GM04503 (cell line): ENCODE measurements around the gene DBNL.
"Not testable (repeated sequence)": the region's sequence is repeated elsewhere in the genome, so short reads cannot be mapped to it uniquely, and the experiment has no call there.

Experiments
- DNase-seq: peaks from one replicate; pipeline ENCODE4 v3.0.0-alpha.2; 2012; ENCODE audit warnings: low read depth

The DBNL gene

DNA sequence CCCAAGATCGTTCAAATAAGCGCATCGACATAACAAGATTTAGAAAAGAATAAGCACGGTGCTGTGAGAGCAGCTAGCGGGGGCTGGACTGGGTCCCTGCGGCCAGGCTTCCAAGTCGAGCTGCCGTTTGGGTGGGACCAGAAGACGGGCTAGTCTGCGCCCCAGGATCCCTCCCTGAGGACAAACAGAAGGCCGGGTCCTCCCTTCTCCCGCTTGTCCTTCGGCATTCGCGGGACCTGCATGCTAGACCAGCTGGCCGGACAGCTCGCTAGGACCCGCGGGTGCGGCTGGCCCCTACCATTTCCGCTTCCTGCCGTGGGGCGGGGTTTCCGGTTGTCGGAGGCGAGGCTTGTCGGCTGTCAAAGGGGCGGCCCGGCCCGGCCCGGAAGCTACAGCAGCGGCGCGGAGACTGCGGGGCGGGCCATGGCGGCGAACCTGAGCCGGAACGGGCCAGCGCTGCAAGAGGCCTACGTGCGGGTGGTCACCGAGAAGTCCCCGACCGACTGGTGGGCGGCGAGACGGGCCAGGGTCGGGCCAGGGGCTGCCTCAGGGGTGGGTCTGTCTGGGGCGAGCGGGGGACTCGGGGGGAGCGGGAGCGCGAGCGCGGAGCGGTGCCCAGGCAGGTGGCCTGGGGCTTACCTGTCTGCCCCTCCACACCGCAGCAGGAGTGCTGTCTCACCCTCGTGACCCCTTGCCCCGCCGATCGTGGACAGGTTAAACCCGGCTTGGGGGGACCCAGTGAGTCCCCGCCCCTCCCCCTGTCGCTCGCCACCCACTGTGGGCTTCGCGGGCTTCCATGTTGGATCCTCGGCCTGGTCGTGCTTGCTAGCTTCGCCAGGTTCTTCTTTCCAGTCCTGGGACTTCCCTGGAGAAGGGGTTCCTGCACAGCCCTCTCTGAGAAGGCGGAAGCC lies at the start of gene DBNL:
DBNL (plus strand) TSS at position 388 of the 911 bp plus-strand sequence; CDS start at position 424, 36 bp downstream.
- peak; percentile 30 for DNase-seq

DNA sequence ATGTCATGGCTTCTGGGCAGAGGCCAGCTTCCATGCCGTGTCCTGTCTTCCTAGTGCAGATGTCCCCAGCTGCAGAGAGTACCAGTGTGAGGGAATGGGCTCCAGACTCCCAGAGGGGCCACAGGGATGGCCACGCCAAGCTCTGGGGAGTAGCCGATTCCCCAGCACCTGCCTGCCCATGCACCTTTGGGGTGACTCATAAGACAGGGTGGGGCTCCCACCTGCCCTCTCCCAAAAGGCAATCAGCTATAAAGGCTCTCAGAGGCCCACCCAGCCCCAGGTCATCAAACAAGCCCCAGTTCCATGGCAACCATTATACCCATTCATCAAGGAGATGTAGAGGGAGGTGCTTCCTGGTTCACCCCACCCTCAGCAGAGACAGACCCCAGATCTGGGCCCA lies 47.0 kb upstream of the DBNL start, which contains the start of gene SPDYE1:
SPDYE1 (plus strand) TSS at position 366 of the 400 bp plus-strand sequence. CDS start 2,053 bp downstream, outside the sequence.
- DNase-seq = not testable (repeated sequence)

GRCh38 chr7:44012081-44012480 lies 32.4 kb upstream of the DBNL start:
- not testable (repeated sequence) for DNase-seq

DNA sequence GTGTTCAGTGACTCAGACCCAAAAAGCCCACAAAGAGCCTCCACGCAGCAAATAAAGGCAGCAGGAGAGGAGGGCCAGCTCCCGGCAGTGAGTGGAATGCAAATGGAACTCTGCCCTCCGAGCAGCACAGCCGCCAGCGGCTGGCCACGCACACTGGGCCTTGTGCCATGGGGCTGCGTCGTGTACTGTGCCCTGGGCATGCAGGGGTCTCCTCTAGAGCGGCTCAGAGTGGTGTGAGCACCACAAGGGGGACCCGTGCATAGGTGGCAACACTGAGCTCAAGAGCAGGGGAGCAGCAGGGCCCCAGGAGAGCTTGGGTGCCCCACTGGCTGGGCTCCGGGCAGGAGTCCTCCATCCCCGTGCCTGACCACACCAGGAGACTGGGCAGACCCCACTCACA lies 29.4 kb upstream of the DBNL start:
- not testable (repeated sequence) for DNase-seq

DNA sequence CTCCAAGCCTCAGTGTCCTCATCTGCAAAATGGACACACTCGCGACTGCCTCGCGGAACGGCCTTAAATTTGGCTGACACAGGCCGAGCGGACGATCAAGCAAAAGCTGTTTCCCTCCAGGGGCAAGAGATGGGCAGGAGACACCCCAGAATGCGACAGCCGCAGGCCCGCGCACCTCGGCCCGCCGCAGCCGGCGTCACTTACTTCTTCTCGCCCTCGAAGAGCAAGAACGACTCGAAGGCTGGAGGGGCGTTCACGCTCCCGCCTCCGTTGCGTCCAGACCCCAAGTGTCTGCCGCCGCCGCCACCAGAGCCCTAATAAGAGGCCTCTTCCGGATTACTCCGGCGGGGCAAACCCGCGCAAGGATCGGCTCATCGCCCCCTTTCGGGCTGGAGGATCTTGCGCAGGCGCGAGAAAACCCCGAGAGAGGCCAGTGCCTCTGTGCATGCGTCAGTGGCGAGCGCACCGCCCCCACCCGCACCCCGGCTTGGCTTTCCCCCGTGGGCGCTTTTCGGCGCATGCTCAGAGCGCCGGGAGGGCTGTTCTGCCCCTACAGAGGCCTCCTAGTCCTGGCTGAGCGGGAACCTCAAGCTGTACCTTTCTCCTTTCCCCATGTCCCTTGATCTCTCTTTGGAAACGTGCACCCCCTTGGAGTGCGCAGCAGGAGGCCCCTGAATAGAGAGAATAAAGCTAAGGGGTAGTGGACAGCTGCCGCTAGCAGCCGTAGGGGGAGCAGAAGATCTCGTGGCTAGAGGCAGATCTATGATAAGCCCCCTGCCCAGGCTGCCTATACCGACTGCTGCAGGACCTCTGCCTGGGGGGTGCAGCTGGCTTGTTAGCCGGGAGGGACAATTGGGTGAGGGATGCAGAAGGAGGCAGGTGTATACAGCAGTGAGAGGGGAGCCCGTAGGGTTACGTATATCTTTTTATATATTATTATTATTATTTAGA lies 25.4 kb upstream of the DBNL start:
- DNase-seq = peak; percentile 76

DNA sequence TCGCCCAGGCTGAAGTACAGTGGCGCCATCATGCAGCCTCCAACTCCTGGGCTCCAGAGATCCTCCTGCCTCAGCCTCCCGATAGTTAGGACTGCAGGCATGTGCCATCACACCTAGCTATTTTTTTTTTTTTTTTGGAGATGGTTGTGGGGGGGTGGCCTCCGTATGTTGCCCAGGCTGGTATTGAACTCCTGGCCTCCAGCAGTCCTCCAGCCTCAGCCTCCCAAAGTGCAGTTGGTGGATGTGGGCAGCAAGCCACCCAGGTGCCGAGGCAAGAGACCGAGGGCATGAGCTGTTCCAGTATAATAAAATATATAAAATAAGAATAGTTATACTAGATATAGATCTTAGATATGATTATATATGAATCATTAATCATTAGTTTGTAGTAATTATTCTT lies 24.7 kb upstream of the DBNL start:
- DNase-seq = not testable (repeated sequence)

DNA sequence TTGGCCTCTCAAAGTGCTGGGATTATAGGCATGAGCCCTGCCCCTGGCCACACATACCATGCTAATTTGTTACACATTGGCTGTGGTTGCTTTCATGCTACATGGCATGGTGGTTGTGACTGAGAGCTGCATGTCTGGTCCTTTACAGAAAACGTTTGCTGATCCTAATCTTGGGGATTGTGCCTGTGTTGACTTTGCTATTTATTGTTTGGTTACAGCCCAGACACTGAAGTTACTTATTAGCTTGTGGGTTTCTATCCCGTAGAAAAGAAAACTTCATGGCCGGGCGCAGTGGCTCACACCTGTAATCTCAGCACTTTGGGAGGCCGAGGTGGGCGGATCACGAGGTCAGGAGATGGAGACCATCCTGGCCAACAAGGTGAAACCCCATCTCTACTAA lies 22.4 kb upstream of the DBNL start:
- not testable (repeated sequence) for DNase-seq

DNA sequence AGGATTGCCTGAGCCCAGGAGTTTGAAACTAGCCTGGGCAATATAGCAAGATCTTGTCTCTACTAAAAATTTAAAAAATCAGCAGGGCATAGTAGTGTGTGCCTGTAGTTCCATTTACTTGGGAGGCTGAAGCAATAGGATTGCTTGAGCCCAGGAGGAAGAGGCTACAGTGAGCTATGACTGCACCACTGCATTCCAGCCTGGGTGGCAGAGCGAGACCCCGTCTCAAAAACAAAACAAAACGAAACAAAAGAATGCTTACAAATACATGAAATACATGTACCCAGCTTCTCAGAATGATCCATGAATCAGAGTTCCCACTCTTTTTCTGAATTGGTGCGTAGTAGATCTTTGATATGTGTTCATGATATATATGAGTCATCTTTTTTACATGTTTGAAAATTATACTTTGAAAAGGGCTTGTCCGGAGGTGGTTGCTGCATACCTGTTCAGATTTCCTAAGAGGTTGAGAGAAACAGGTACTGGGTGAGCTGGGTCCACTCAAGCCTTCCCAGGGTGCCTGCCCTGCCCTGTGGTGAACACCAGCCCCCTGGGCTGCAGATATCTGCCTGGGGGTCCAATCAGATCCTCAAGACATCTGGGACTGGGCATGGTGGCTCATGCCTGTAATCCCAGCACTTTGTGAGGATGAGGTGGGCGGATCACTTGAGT lies 21.6 kb upstream of the DBNL start:
- not testable (repeated sequence) for DNase-seq

GRCh38 chr7:44029433-44029832 lies 15.1 kb upstream of the DBNL start:
- DNase-seq = not testable (repeated sequence)

- not testable (repeated sequence) for DNase-seq
Observed at GRCh38 chr7:44030029-44030428, 14.5 kb upstream of the DBNL start.

GRCh38 chr7:44031319-44031718 lies 13.2 kb upstream of the DBNL start:
- DNase-seq = not testable (repeated sequence)

- DNase-seq = not testable (repeated sequence)
Observed at GRCh38 chr7:44032031-44032430, 12.5 kb upstream of the DBNL start.

DNA sequence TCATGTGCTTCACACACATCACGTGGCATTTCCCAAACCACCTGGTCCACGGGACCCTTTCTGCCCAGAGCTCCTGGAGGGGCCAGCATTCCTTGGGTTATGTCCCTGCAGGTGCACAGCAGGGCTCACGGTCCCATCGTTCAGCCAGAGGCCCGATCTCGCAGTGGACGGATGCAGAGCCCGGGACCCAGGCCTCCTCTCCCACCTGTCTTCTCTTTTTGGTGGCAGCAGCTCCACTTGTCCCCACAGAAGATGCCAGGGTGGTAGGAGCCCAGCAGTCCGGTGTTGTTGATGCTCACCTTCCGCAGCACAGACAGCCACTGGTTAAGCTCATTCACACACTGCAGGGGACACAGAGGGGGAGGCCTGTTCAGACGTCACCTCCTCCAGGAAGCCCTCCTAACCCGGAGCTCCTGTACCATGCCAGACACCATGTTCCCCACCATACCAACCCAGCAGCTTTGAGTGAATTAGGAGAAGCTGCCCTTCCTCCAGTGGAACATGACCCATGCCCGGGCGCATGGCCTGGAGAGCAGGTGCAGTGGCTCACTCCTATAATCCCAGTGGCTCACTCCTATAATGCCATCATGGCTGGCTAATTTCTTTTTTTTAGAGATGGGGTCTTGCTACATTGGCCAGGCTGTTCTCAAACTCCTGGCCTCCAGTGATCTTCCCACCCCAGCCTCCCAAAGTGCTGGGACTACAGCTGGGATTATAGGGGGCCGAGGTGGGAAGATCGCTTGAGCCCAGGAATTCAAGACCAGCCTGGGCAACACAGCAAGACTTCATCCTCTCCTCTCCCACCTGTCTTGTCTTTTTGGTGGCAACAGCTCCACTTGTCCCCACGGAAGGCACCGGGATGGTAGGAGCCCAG lies 10.3 kb upstream of the DBNL start:
- not testable (repeated sequence) for DNase-seq

- not testable (repeated sequence) for DNase-seq
Observed at GRCh38 chr7:44036364-44036763, 8.1 kb upstream of the DBNL start.

GRCh38 chr7:44037951-44038350 lies 6.6 kb upstream of the DBNL start:
- not testable (repeated sequence) for DNase-seq

DNA sequence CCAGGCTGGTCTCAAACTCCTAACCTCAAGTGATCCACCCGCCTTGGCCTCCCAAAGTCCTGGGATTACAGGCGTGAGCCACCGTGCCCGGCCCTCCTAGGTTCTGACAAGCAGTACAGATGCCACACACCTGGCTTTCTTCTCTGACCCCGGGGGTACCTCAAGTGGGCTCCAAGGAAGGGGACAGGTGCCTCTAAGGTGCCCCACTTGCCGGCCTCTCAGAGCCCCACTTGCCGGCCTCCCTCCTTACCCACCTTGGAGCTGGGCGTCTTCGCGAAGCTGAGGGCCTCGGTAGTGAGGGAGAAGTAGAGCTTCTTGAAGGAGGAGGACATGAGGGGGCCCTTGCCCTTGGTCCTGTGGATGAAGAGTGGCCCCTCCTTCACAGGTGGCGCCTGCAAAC lies 5.9 kb upstream of the DBNL start:
- not testable (repeated sequence) for DNase-seq

DNA sequence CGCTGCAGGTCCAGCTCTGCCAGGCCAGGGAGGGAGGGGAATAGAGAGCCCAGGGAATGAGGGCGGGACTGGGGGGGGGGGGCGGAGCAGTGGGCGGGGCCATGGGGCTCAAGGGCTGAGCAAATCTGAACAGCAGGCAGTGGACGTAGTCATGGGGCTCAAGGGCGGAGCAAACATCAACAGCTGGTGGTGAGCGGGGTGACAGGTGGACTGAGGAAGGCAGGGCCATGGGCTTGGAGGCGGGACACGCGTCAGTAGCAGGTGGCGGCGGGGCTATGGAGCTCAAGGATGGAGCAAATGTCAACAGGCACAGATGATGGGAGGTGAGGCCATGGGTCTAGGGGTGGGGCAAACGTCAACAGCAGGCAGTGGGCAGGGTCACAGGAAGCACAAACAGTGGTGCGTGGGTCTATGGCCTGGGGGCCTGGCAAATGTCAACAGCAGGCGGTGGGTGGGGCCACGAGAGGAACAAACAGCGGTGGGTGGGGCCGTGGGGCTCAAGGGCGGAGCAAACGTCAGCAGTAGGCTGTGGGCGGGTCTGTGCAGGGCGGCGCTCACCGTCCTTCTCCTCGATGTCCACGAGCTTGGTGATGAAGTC lies 5.4 kb upstream of the DBNL start:
- not testable (repeated sequence) for DNase-seq

GRCh38 chr7:44039800-44040492 lies 4.6 kb upstream of the DBNL start:
- not testable (repeated sequence) for DNase-seq

- DNase-seq = not testable (repeated sequence)
Observed at GRCh38 chr7:44040493-44040891, 4.0 kb upstream of the DBNL start.

DNA sequence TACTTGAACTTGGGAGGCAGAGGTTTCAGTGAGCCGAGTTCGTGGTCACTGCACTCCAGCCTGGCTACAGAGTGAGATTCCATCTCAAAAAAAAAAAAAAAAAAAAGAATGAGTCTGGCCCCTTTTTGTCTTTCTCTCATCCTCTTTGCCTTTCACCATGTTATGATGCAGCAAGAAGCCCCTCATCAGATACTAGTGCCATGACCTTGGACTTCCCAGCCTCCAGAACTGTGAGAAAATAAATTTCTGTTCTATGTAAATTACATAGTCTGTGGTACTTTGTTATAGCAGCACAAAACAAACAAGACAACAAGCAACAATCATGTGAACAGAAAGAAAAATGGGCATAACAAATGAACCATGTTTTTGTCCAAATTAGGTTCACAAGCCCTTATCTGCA lies 2.3 kb upstream of the DBNL start:
- no peak for DNase-seq
